ENCODE results near the gene AXIN1.
A peak's percentile ranks its signal among the peaks of the same experiment; 100 is the strongest.

AXIN1 gene

GRCh38 chr16:399340-400019, 47.0 kb upstream of the AXIN1 start:
- H3K4me3 ChIP-seq (ENCODE audit: low read length): no peak overlapping the region
- H3K9me3 ChIP-seq (replicated peaks; ENCODE audit: insufficient read depth, low read length): no peaks in the 10 kb centered on the region
- H3K4me2 ChIP-seq (ENCODE audit: low read depth, low read length): no peak overlapping the region
- TF ChIP-seq EZH2 (optimal IDR thresholded peaks at IDR 0.05; ENCODE audit: low read depth, low read length): no peak
- TF ChIP-seq CTCF (IDR thresholded peaks at IDR 0.05; ENCODE audit: low read length): no peak
- TF ChIP-seq EZH2phosphoT487 (IDR thresholded peaks at IDR 0.05; ENCODE audit: low read length): no peak
- no peaks in the 10 kb centered on the region for H4K20me1 ChIP-seq (ENCODE audit: insufficient read depth, low read length)
- no peak overlapping the region for H3K9ac ChIP-seq (ENCODE audit: low read length)
- H3K4me1 ChIP-seq (ENCODE audit: low read length): peaks cover 7% of the 10 kb centered on the region
- H3K36me3 ChIP-seq (replicated peaks; ENCODE audit: insufficient read depth, low read length): no peaks in the 10 kb centered on the region
- H3K27ac ChIP-seq (ENCODE audit: low read length): no peak overlapping the region
- H2AFZ ChIP-seq (ENCODE audit: low read length): no peak overlapping the region
- no peak for DNase-seq
- H3K27me3 ChIP-seq (replicated peaks; ENCODE audit: insufficient read depth, low read length): no peaks in the 10 kb centered on the region
- H3K9me2 ChIP-seq (replicated peaks; ENCODE audit: insufficient read depth, low read length): no peaks in the 10 kb centered on the region
- H3F3A ChIP-seq (ENCODE audit: insufficient read depth, low read length): peaks cover 29% of the 10 kb centered on the region
- peaks cover 16% of the 10 kb centered on the region for H3K79me2 ChIP-seq (ENCODE audit: low read length)

DNA sequence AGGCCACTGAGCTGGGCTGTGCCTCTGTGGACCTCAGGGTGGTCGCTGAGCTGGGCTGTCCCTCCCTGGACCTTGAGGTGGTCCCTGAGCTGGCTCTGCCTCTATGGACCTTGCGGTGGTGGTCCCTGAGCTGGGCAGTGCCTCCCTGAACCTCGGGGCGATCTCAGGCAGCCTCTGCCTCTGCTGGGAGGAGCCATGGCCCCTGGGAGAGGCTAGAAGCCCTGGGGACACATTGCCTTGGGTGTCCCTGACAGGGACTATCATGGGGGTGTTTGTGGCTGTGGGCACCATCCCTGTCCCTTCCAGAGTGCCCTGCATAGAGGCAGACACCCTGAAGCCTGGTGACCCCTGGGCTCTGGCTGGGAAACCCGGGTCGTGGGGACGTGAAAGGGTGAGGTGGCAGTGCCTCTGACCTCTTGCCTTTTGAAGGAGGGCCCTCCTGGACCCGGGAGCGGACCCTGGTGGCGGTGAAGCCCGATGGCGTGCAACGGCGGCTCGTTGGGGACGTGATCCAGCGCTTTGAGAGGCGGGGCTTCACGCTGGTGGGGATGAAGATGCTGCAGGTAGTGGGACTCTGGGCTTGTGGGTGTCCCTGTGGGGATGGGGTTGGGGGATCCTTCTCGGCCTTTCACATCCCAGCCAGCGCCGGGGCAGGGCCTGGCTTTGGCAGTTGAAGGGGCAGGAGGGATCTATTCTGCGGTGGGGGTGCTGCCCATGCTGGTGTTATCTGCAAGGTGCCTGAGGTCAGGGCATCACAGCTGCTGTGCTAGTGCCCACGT, 46.2 kb upstream of the AXIN1 start:
- Histone ChIP-seq H3K36me3 (replicated peaks; ENCODE audit: insufficient read depth, low read length) (no peaks in the 10 kb centered on the region), H3K9me3 (replicated peaks; ENCODE audit: insufficient read depth, low read length) (no peaks in the 10 kb centered on the region), H3K4me1 (ENCODE audit: low read length) (peaks cover 7% of the 10 kb centered on the region), H4K20me1 (ENCODE audit: insufficient read depth, low read length) (no peaks in the 10 kb centered on the region), H3K27ac (ENCODE audit: low read length) (no peak overlapping the region), H3K79me2 (ENCODE audit: low read length) (peaks cover 16% of the 10 kb centered on the region), H3K9me2 (replicated peaks; ENCODE audit: insufficient read depth, low read length) (no peaks in the 10 kb centered on the region), H3K4me3 (ENCODE audit: low read length) (no peak overlapping the region), H2AFZ (ENCODE audit: low read length) (no peak overlapping the region), H3K9ac (ENCODE audit: low read length) (no peak overlapping the region), H3K27me3 (replicated peaks; ENCODE audit: insufficient read depth, low read length) (no peaks in the 10 kb centered on the region), H3K4me2 (ENCODE audit: low read depth, low read length) (no peak overlapping the region), H3F3A (ENCODE audit: insufficient read depth, low read length) (peaks cover 29% of the 10 kb centered on the region)
- no peak for DNase-seq
- TF ChIP-seq EZH2phosphoT487 (IDR thresholded peaks at IDR 0.05; ENCODE audit: low read length) (no peak), CTCF (IDR thresholded peaks at IDR 0.05; ENCODE audit: low read length) (no peak)

- Histone ChIP-seq H3K27ac (ENCODE audit: low read length) (no peak overlapping the region), H3K36me3 (replicated peaks; ENCODE audit: insufficient read depth, low read length) (no peaks in the 10 kb centered on the region), H3K9me2 (replicated peaks; ENCODE audit: insufficient read depth, low read length) (no peaks in the 10 kb centered on the region), H3K4me2 (ENCODE audit: low read depth, low read length) (no peak overlapping the region), H4K20me1 (ENCODE audit: insufficient read depth, low read length) (no peaks in the 10 kb centered on the region), H3F3A (ENCODE audit: insufficient read depth, low read length) (peaks cover 29% of the 10 kb centered on the region), H3K4me1 (ENCODE audit: low read length) (peaks cover 7% of the 10 kb centered on the region), H2AFZ (ENCODE audit: low read length) (no peak overlapping the region), H3K4me3 (ENCODE audit: low read length) (no peak overlapping the region), H3K9me3 (replicated peaks; ENCODE audit: insufficient read depth, low read length) (no peaks in the 10 kb centered on the region), H3K27me3 (replicated peaks; ENCODE audit: insufficient read depth, low read length) (no peaks in the 10 kb centered on the region), H3K9ac (ENCODE audit: low read length) (no peak overlapping the region), H3K79me2 (ENCODE audit: low read length) (peaks cover 16% of the 10 kb centered on the region)
- TF ChIP-seq EZH2phosphoT487 (IDR thresholded peaks at IDR 0.05; ENCODE audit: low read length): no peak
- TF ChIP-seq EZH2 (optimal IDR thresholded peaks at IDR 0.05; ENCODE audit: low read depth, low read length): no peak
- peak; percentile 38 for TF ChIP-seq CTCF (IDR thresholded peaks at IDR 0.05; ENCODE audit: low read length)
- DNase-seq: peak; percentile 69
Measured at GRCh38 chr16:397736-398332, 45.3 kb upstream of the AXIN1 start.
